ENCODE measurements around the gene ZNF850. TPM values are rescaled to one million over a fixed set of nuclear protein-coding genes. Genes with fewer than 3 reads are reported as not detected.

ZNF850 gene
- polyA plus RNA-seq (2011; rRNA removed) (1.1 and 1.2 TPM in 2 replicates), polyA minus RNA-seq (2011; rRNA and poly(A)+ RNA removed) (6.0 and 7.7 TPM in 2 replicates)

GRCh38 chr19:36772311-36773222 is at the start of gene ZNF850:
Gene ZNF850, minus strand, starts transcription at chr19:36772807. Its CDS starts 10,201 bp downstream, at chr19:36762606.
- ChIA-PET CTCF (no interaction called here), POLR2A (interaction anchor here (0.6 to 1.2 kb wide), 3 partner anchors 25 to 199 kb away, joined by 3 to 4 read pairs (median 3); partner anchors contain the start of gene ZNF529)
- DNase-seq (ENCODE audit: low read depth, low spot score), result peak; percentile 86
- H3K27me3 ChIP-seq (ENCODE audit: control insufficient read depth, insufficient read depth, low read length), result no peaks in the 10 kb centered on the region
- H3K4me3 ChIP-seq (ENCODE audit: low read depth, low read length), result peak within 1 kb of the TSS; percentile 94
- peaks cover 51% of the 10 kb centered on the region for H3K9me3 ChIP-seq (ENCODE audit: control insufficient read depth, insufficient read depth, low read length)
- peak within 1 kb of the TSS; percentile 88 for H3K27ac ChIP-seq (ENCODE audit: low read depth, low read length)
- no peak for TF ChIP-seq CTCF (IDR thresholded peaks at IDR 0.05; ENCODE audit: low read depth, low read length)

- ChIA-PET CTCF (no interaction called here), POLR2A (no interaction called here)
- TF ChIP-seq CTCF (IDR thresholded peaks at IDR 0.05; ENCODE audit: low read depth, low read length), result no peak
- H3K27me3 ChIP-seq (ENCODE audit: control insufficient read depth, insufficient read depth, low read length), result no peaks in the 10 kb centered on the region
- no peak overlapping the region for H3K4me3 ChIP-seq (ENCODE audit: low read depth, low read length)
- no peak overlapping the region for H3K27ac ChIP-seq (ENCODE audit: low read depth, low read length)
- no peak for DNase-seq (ENCODE audit: low read depth, low spot score)
- H3K9me3 ChIP-seq (ENCODE audit: control insufficient read depth, insufficient read depth, low read length), result peaks cover 48% of the 10 kb centered on the region
Measured at GRCh38 chr19:36821758-36822157, 49.2 kb upstream of the ZNF850 start.

- Histone ChIP-seq H3K27me3 (ENCODE audit: control insufficient read depth, insufficient read depth, low read length) (no peaks in the 10 kb centered on the region), H3K27ac (ENCODE audit: low read depth, low read length) (no peak overlapping the region), H3K9me3 (ENCODE audit: control insufficient read depth, insufficient read depth, low read length) (peaks cover 53% of the 10 kb centered on the region), H3K4me3 (ENCODE audit: low read depth, low read length) (no peak overlapping the region)
- no peak for TF ChIP-seq CTCF (IDR thresholded peaks at IDR 0.05; ENCODE audit: low read depth, low read length)
- ChIA-PET POLR2A (no interaction called here), CTCF (no interaction called here)
- DNase-seq (ENCODE audit: low read depth, low spot score), result no peak
Measured at GRCh38 chr19:36819130-36819630, 46.6 kb upstream of the ZNF850 start.

- CTCF ChIA-PET, result no interaction called here
- POLR2A ChIA-PET, result no interaction called here
- no peak for DNase-seq (ENCODE audit: low read depth, low spot score)
- H3K4me3 ChIP-seq (ENCODE audit: low read depth, low read length), result no peak overlapping the region
- no peaks in the 10 kb centered on the region for H3K27me3 ChIP-seq (ENCODE audit: control insufficient read depth, insufficient read depth, low read length)
- H3K9me3 ChIP-seq (ENCODE audit: control insufficient read depth, insufficient read depth, low read length), result peaks cover 44% of the 10 kb centered on the region
- TF ChIP-seq CTCF (IDR thresholded peaks at IDR 0.05; ENCODE audit: low read depth, low read length), result no peak
- H3K27ac ChIP-seq (ENCODE audit: low read depth, low read length), result no peak overlapping the region
Measured at GRCh38 chr19:36807029-36807428, 34.4 kb upstream of the ZNF850 start.

- no peak for DNase-seq (ENCODE audit: low read depth, low spot score)
- Histone ChIP-seq H3K4me3 (ENCODE audit: low read depth, low read length) (no peak overlapping the region), H3K27ac (ENCODE audit: low read depth, low read length) (no peak overlapping the region), H3K9me3 (ENCODE audit: control insufficient read depth, insufficient read depth, low read length) (peaks cover 58% of the 10 kb centered on the region), H3K27me3 (ENCODE audit: control insufficient read depth, insufficient read depth, low read length) (no peaks in the 10 kb centered on the region)
- ChIA-PET POLR2A (no interaction called here), CTCF (no interaction called here)
- no peak for TF ChIP-seq CTCF (IDR thresholded peaks at IDR 0.05; ENCODE audit: low read depth, low read length)
Measured at GRCh38 chr19:36805364-36805763, 32.8 kb upstream of the ZNF850 start.
